HL-60 (cell line): ENCODE measurements around the gene ARHGAP27.
A peak's percentile ranks its signal among the peaks of the same experiment; 100 is the strongest.

Experiments used
- DNase-seq, 2 experiments: peaks; one replicate each; pipeline ENCODE4 v3.0.0-alpha.2; 2010 to 2020; ENCODE audit warnings: low read depth in 1 of 2, low spot score in 1 of 2
- H3K27ac ChIP-seq: fragments of 250-450 bp; sonication (Bioruptor Pico); replicated peaks from 2 replicates; pipeline ENCODE4 v1.5.1; 2020; ENCODE audit warnings: mild to moderate bottlenecking, moderate library complexity
- H3K27me3 ChIP-seq: fragments of 250-450 bp; sonication (Bioruptor Pico); 2 replicates; pipeline ENCODE4 v1.5.1; 2021; ENCODE audit warnings: mild to moderate bottlenecking, moderate library complexity; ENCODE audit not compliant: insufficient read depth, poor library complexity, severe bottlenecking
- H3K4me3 ChIP-seq: replicated peaks from 2 replicates; pipeline ENCODE4 v1.5.1; 2011; ENCODE audit warnings: mild to moderate bottlenecking, control low read depth, low read length; ENCODE audit not compliant: insufficient read depth
- CTCF ChIP-seq: IDR thresholded peaks from one replicate; pipeline ENCODE4 v1.5.1; 2011; ENCODE audit warnings: low read length, control low read depth, inconsistent platforms; ENCODE audit not compliant: insufficient read depth
- GABPA ChIP-seq: IDR thresholded peaks from 2 replicates; pipeline ENCODE4 v1.6.1; 2012; ENCODE audit warnings: low read depth
- POLR2AphosphoS5 ChIP-seq: IDR thresholded peaks from 2 replicates; pipeline ENCODE4 v1.6.1; 2012; ENCODE audit warnings: low read depth
- REST ChIP-seq: IDR thresholded peaks from 2 replicates; pipeline ENCODE4 v1.6.1; 2012; ENCODE audit warnings: low read depth; ENCODE audit not compliant: insufficient replicate concordance
- SPI1 ChIP-seq: IDR thresholded peaks from 2 replicates; pipeline ENCODE4 v1.6.1; 2012; ENCODE audit warnings: low read depth, mild to moderate bottlenecking, borderline replicate concordance

Gene ARHGAP27

GRCh38 chr17:45429339-45430005 lies 3.2 kb downstream of the ARHGAP27 start:
- no peak overlapping the region for H3K4me3 ChIP-seq
- TF ChIP-seq POLR2AphosphoS5 (no peak), SPI1 (no peak), GABPA (no peak), CTCF (no peak), REST (no peak)
- DNase-seq = no peak
- peak overlapping the region; percentile 63 for H3K27ac ChIP-seq
- H3K27me3 ChIP-seq = no peaks in the 10 kb centered on the region

DNA sequence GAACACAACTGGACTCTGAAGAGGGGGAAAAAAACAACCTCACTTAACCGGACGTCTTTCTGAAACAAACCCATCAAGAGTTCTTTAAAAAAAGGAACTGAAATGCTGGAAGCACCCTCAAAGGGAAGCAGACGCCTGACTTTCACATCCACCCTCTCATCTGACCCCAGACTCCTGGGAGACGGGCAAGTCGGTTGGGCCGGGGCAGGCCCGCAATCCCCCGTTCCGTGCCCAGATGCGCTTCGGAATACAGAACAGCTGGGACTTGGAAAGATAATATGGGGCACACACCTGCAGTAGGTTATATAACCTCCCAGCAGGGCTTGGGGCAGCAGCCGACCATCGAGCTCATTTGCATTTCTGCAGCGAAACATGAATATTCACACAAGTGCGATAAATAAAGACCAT lies 3.7 kb downstream of the ARHGAP27 start:
- Histone ChIP-seq H3K4me3 (no peak overlapping the region; the same call in 1 of the 2 replicates), H3K27ac (peak overlapping the region; percentile 63), H3K27me3 (no peaks in the 10 kb centered on the region)
- TF ChIP-seq REST (no peak), SPI1 (peak; percentile 89)
- DNase-seq = peak; percentile 63 to 67

DNA sequence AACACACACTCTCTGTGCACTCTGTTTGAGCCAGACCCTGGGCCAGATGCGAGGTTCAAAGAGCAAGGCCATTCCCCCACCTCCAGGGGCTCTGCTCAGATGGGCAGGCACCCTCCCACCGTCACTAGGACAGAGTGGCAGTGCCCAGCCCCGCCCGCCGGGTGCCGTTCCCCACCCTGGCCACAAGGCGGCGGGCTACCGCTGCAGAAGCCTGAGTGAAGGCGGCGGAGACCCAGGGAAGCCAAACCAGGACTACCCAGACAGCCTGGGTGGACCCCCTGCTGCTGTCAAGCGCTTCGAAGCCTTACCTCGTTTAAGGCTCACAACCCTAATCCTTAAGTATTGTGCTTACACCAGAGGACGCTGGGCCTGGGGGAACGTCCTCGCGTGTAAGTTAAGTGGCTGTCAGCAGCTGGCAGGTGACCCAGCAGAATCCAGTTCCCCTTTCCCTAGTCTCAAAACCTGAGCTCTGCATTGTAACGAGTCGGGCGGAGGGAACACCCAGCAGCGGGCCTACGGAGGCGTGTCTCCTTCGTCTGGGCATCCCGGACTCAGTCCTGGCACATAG lies 4.5 kb downstream of the ARHGAP27 start:
- Histone ChIP-seq H3K4me3 (peak overlapping the region; percentile 13; the same call in 1 of the 2 replicates), H3K27ac (peak overlapping the region; percentile 63), H3K27me3 (no peaks in the 10 kb centered on the region)
- DNase-seq = peak; percentile 65 to 92
- TF ChIP-seq GABPA = no peak
- TF ChIP-seq CTCF = peak; percentile 78
- peak; percentile 66 for TF ChIP-seq POLR2AphosphoS5
- TF ChIP-seq REST = no peak
- TF ChIP-seq SPI1 = peak; percentile 98
